ENCODE measurements around the gene CCDC124.
"Not testable (repeated sequence)": the region's sequence is repeated elsewhere in the genome, so short reads cannot be mapped to it uniquely, and the experiment has no call there.

The CCDC124 gene

GRCh38 chr19:17932485-17933338, at the start of gene CCDC124:
Gene CCDC124, plus strand, starts transcription at chr19:17933015. Its CDS starts 3,406 bp downstream, at chr19:17936421.
- DNase-seq: peak; percentile 93 to 95

GRCh38 chr19:17883627-17884410, 49.0 kb upstream of the CCDC124 start:
- no peak for DNase-seq

GRCh38 chr19:17886515-17886914, 46.3 kb upstream of the CCDC124 start:
- DNase-seq: no peak

GRCh38 chr19:17887221-17887620, 45.6 kb upstream of the CCDC124 start:
- not testable (repeated sequence) for DNase-seq

- no peak for DNase-seq
Measured at GRCh38 chr19:17888260-17888659, 44.6 kb upstream of the CCDC124 start.

- no peak for DNase-seq
Measured at GRCh38 chr19:17889609-17890214, 43.1 kb upstream of the CCDC124 start.

GRCh38 chr19:17893766-17894165, 39.0 kb upstream of the CCDC124 start:
- DNase-seq: no peak

GRCh38 chr19:17902701-17903100, 30.1 kb upstream of the CCDC124 start:
- DNase-seq: no peak

GRCh38 chr19:17908244-17908643, 24.6 kb upstream of the CCDC124 start:
- no peak for DNase-seq

- DNase-seq: no peak
Measured at GRCh38 chr19:17909003-17909732, 23.6 kb upstream of the CCDC124 start.

- no peak for DNase-seq
Measured at GRCh38 chr19:17910791-17911360, 21.9 kb upstream of the CCDC124 start.

GRCh38 chr19:17915940-17916593, 16.7 kb upstream of the CCDC124 start:
- DNase-seq: no peak

GRCh38 chr19:17918151-17918550, 14.7 kb upstream of the CCDC124 start:
- not testable (repeated sequence) for DNase-seq

- DNase-seq: not testable (repeated sequence)
Measured at GRCh38 chr19:17919122-17919521, 13.7 kb upstream of the CCDC124 start.

- DNase-seq: no peak
Measured at GRCh38 chr19:17920527-17920926, 12.3 kb upstream of the CCDC124 start.

- no peak for DNase-seq
Measured at GRCh38 chr19:17922138-17922537, 10.7 kb upstream of the CCDC124 start.

GRCh38 chr19:17926044-17926443, 6.8 kb upstream of the CCDC124 start:
- no peak for DNase-seq

- DNase-seq: no peak
Measured at GRCh38 chr19:17929056-17929455, 3.8 kb upstream of the CCDC124 start.

- no peak for DNase-seq
Measured at GRCh38 chr19:17931532-17932191, 1.2 kb upstream of the CCDC124 start.

- DNase-seq: no peak
Measured at GRCh38 chr19:17933414-17934129, 757 bp downstream of the CCDC124 start.

- DNase-seq: no peak
Measured at GRCh38 chr19:17936379-17936778, 3.6 kb downstream of the CCDC124 start.

All from CD4-positive, alpha-beta T cell treated with Interleukin-1 beta for 1 hour (primary cell).